ENCODE measurements around the gene SLC25A21. TPM values are rescaled to one million over a fixed set of nuclear protein-coding genes. Genes with fewer than 3 reads are reported as not detected.
"Not testable (repeated sequence)": the region's sequence is repeated elsewhere in the genome, so short reads cannot be mapped to it uniquely, and the experiment has no call there.

Gene SLC25A21
- polyA plus RNA-seq (2013, experiment 1 of 2; ENCODE audit: insufficient read length): 0.26 TPM
- 0.36 TPM for polyA plus RNA-seq (2013, experiment 2 of 2; ENCODE audit: insufficient read length)

DNA sequence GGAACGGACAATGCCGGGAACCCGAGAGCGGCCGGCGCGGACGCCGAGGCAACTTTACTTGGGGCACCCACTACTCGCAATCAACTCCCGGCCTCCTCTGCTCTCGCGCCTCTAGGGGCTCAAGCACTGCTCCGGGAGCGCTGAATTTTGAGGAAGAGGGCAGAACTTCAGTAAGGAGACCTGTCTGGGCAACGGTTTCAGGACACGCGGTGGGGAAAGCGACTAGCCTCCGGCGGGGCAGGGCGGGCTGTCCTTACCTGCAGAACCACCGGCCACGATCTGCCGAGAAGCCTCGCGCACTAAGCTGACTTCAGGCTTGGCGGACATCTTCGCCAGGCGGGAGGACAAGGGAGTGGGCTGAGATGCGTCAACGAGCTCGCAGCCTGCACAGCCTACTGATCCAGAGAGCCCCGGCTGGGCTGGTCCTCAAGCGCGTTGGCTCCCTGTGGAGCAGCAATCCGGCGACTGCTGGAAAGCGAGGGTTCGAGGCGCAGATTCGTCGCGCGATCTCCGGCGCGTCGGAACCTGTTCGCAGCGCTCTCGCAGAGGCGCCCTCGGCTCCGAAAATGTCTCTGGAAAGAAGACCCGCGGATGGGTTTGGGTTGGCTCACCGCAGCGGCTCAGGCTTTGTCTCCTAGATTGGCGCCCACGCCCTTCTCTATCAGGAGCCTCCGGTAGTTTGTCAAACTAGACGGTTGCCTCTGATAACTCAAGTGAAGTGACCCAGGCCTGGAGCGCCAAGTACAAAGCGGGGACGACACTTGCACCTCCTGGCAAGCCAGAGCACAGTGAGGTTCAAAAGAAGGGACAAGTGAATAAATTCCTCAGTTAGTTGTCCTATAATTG is at the start of gene SLC25A21:
Gene SLC25A21 (minus strand): TSS at position 583 of the 846 bp plus-strand sequence.
- peak; percentile 81 for DNase-seq

DNA sequence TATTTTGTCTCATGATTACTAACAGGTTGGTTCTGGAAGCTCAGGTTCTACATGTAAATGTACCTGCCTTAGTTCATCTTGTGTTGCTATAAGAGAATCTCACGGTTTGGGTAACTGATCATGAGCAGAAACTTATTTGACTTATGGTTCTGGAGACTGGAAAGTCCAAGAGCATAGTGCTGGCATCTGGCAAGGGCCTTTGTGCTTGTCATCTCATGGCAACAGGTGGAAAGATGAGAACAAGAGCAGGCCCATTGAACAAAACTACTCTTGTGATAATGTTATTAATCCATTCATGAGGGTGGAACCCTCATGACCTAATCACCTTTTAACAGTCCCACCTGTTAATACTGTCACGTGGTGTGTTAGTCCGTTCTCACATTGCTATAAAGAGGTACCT is 48.7 kb upstream of the SLC25A21 start:
- no peak for DNase-seq

DNA sequence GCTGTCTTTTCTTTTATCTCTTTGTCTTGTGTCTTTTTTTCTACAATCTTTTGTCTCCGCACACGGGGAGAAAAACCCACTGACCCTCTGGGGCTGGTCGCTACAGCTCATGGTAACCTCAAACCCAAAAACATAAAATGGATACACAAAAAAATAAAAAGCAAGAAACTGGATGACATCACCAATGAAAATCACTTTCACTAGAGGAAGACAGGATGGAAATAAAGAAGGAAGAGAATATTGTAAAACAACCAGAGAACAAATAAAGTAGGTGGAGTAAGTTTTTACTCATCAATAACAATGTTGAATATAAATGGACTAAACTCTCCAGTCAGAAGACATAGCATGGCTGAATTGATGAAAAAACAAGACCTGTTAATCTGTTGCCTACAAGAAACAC is 42.9 kb upstream of the SLC25A21 start:
- DNase-seq: no peak

DNA sequence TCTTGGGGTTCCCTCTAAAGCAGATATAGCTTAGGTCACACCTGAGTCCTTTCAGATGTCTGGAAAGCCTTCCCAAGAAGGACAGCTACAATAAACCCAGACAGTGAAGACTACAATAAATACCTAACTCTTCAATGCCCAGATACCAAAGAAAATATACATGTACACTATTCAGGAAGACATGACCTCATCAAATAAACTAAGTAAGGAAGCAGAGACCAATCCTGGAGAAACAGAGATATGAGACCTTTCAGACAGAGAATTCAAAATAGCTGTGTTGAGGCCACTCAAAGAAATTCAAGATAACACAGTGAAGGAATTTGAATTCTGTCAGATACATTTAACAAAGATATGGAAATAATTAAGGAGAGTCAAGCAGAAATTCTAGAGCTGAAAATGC is 40.6 kb upstream of the SLC25A21 start:
- DNase-seq: no peak

DNA sequence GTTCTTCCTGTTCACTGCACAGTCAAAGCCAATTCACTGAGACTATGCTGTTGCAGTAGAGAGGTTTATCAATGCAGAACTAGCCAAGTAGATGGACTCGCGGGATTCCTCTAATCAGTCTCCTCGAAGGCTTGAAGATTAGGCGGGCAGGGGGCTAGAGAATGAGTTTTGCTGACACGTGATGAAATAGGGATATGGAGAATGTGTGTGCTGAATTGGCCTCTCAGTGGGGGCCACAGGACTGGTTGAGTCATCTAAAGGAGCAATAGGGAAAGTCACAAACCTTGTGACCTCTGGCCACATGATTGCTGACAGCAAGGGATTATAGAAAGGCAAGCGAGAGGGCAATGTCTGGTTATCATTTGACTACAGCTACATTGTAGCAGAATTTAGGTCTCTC is 38.0 kb upstream of the SLC25A21 start:
- no peak for DNase-seq

DNA sequence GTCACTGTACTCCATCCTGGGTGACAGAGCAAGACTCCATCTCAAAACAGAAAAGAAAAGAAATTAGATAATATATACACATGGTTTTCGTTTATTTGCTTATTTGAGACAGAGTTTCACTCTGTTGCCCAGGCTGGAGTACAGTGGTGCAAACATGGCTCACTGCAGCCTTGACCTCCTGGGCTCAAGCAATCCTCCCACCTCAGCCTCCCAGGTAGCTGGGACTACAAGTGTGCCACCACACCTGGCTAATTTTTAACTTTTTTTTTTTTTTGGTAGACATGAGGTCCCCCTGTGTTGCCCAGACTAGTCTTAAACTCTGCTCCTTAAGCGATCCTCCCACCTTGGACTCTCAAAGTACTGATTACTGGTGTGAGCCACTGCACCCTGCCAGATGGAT is 37.2 kb upstream of the SLC25A21 start:
- DNase-seq: not testable (repeated sequence)

DNA sequence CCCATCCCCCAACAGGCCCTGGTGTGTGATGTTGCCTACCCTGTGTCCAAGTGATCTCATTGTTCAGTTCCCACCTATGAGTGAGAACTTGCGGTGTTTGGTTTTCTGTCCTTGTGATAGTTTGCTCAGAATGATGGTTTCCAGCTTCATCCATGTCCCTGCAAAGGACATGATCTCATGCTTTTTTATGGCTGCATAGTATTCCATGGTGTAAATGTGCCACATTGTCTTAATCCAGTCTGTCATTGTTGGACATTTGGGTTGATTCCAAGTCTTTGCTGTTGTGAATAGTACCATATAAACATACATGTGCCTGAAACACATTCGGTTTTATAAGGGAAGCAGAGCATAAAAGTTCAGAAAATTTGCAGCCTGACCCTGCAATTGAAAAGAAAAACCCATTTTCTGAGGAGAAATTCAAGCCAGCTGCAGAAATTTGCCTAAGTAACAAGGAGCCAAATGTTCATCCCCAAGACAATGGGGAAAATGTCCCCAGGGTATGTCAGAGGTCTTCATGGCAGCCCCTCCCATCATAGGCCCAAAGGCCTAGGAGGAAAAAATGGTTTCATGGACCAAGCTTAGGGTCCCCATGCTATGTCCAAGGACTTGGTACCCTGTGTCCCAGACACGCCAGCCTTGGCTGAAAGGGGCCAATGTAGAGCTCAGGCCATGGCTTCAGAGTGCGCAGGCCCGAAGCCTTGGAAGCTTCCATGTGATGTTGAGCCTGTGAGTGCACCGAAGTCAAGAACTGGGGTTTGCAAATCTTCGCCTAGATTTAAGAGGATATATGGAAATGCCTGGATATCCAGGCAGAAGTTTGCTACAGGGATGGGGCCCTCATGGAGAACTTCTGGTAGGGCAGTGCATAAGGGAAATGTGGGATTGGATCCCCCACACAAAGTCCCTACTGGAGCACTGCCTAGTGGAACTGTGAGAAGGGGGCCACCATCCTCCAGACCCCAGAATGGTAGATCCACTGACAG is 33.5 kb upstream of the SLC25A21 start:
- not testable (repeated sequence) for DNase-seq

DNA sequence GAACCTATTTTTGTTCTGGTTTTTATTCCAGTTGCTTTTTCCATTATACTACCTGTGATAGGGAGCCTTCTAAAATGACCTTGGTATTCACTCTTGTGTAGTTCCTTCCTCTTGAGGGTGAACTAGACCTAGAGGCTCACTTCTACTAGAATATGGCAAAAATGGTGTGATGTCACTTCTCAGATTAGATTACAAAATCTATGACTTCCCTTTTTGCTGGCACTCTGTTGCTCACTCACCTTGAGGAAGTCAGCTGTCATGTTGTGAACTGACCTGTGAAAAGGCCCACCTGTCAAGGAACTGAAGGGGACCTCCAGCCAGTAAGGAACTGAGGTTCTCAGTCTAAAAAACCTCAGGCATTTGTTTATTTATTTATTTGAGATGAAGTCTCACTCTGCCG is 31.0 kb upstream of the SLC25A21 start:
- no peak for DNase-seq

DNA sequence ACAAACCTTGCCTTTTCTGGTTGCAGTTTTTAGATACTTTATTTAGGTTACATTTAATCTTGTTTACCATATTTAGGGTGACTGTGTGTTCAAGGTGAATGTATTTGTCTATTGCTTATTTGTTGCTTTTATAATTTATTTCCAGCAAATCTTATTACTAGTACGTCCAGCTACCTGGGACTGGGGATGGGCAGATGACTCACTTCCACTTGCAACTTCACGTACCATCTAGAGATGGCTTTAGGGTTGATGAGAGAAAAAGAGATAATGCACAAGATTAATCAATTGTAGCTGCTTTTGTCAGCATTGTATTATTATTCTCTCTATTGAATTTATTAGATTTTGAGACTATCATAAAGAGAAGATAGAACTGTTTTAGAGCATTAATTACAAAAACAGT is 30.4 kb upstream of the SLC25A21 start:
- no peak for DNase-seq

DNA sequence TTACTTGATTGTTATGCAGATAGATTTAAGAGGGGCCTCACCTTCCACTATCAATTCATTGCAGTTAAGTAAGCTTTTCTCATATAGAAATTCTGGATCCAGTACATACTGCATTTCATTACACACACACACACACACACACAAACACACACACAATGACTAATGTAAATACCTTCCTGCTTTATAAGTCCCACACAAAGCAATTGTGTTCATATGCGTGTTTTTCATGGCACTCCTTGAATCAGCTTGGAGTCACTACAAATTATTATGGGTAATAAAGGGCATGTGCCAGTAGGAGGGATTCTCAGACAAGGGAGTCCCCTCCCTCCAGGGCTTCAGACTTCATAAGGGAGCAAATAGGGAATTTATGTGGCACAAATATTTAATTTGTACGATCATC is 29.9 kb upstream of the SLC25A21 start:
- peak; percentile 15 for DNase-seq

DNA sequence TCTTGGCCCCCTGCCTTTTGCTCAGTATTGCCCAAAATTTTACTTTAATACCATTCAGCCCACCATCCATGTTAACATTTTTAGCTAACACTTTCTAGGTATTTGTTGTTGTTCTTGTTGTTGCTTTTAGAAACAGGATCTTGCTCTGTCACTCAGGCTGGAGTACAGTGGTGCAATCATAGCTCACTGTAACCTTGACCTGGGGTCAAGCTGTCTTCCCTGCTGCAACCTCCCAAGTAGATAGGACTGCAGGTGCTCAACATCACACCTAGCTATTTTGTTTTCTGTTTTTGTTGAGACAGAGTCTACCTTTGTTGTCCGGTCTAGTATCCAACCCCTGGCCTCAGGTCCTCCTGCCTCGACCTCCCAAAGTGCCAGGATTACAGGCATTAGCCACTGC is 29.3 kb upstream of the SLC25A21 start:
- DNase-seq: no peak

DNA sequence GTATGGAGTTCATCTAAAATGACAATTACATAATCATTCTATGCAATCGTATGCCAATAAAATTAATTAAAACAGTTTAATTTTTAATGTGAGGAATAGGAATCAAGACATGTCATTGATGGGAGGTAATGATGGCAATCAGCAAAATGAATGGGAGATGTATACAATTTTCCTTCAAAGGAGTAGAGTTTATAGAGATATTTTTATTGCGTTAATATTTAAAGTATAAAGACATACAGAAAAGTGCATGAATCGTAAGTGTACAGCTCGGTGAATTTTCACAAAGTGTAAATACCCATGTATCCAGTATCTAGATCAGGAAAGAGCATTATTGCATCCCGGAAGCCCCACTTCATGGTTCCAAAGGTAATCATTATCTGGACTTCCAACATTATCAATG is 26.5 kb upstream of the SLC25A21 start:
- DNase-seq: no peak

DNA sequence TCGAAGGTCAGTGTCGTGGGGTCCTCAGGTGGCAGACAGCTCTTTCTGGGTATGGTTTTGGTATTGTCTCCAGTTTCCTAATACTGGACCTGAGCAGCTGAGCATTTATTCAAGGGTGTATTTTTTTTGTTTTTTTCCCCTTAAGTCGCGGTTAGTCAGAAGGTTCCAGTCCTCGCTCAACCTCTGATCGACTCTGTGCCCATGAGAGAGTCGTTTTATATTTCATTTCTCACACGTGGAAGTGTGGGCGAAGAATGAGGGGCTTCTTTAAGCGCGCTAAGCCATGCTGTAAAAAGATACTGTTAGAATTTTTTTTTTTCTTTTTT is 25.8 kb upstream of the SLC25A21 start:
- no peak for DNase-seq

DNA sequence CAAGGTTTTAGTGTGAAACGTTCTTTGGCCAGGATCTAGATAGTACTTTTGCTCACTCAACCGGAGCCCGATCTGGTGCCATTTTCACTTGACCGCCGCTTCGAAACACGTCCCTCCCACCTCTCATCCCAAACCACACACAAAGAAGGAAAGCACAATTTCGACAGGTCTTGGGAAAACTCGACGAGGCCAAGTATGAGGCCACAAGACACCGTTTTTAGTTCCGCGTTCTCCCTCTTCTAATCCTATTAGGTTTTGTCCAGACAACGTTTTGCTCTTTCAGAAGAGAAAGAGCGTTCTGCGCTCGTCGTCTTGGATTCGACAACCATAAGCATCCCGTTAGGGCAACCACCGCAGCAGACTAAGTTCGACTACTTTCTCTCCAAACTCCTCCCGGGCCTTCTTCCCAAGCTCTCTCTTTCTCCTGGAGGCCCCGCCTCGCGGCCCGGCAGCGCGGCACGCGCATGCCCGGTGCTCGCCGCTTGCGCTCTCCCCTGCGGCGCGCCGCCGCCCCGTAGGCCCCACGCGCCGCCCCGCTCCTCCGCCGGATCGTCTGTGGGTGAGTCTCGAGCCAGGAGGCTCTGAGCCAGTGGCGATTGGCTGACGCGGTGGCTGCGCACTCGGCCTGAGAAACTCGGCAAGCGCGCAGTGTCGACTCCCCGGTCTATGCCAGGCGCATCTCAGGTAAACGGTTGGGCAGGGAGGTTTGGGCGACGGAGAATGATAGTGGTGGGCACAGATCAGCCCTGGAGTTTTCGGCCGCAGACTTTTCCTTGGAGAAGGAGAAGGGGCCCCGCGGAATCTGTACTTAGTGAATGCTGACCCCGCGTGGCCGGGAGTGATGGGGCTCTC is 25.2 kb upstream of the SLC25A21 start, which contains the start of gene MIPOL1:
Gene MIPOL1 (plus strand): TSS at position 517 of the 852 bp plus-strand sequence. CDS start 49,952 bp downstream, outside the sequence.
- peak; percentile 91 for DNase-seq

DNA sequence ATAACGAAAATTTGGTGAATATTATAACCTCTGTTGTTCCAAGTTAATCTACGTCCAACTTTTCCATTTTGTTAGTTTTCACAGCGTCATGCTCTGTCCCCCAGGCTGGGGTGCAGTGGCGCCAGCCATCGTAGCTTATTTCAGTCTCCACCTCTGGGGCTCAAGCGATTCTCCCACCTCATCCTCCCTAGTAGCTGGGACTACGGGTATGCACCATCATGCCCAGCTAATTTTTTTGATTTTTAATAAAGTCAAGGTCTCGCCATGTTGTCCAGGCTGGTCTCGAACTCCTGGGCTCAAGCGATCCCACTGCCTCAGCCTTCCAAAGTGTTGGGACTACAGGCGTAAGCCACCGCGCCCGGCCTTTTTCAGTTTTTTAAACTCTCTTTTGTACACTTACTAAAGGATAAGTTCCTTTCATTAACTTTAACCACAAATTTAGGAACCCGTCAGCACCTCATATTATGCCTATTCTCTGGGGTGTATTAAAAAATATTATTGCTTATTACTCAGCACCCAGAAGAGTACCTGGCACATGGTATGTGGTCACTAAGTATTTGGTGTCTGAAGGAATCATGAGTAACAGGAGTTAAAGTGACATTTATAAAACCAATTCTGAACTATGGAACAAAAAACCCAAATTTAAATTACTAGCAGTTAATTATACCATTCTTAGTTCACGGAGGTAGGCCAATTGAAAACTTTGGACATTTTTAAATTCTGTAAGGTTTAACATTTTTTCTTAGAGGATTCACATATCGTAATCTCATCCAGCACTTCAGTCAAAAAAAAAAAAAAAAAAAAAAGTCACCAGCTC is 24.4 kb upstream of the SLC25A21 start:
- no peak for DNase-seq

DNA sequence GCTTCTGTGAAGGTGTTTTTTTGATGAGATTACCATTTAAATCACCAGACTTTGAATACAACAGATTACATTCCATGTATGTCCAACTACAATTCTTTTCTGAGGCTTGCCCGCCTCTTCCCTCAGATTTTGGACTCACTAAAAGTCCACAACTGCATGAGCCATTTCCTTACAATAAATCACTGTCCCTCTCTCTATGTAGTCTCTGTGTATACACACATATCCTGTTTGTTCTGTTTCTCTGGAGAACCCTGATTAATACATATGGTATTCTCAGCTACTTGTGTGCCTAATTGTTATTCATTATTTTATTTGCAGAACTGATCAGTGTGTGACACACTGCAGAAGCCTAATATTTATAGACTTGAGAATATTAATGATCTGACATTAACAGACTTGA is 22.9 kb upstream of the SLC25A21 start:
- no peak for DNase-seq

DNA sequence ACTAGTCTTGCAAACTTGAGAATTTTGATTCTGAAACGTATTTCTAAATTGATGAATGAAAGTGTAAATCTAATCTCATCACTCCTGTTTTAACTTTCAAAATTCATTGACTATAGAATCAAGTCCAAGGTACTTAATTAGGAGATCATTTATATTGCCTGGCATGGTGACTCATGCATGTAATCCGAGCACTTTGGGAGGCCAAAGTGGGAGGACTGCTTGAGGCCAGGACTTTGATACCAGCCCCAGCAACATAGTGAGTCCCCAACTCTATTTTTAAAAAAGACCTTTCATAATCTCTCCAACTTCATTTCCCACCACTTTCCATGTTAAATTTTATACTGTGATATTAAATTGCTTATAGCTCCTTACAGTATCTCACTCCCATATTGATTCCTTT is 22.3 kb upstream of the SLC25A21 start:
- DNase-seq: no peak

DNA sequence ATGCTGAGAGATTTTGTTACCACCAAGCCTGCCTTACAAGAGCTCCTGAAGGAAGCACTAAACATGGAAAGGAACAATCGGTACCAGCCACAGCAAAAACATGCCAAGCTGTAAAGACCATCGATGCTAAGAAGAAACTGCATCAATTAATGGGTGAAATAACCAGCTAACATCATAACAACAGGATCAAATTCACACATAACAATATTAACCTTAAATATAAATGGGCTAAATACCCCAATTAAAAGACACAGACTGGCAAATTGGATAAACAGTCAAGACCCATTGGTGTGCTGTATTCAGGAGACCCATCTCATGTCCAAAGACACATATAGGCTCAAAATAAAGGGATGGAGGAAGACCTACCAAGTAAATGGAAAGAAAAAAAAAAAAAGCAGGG is 17.3 kb upstream of the SLC25A21 start:
- not testable (repeated sequence) for DNase-seq

DNA sequence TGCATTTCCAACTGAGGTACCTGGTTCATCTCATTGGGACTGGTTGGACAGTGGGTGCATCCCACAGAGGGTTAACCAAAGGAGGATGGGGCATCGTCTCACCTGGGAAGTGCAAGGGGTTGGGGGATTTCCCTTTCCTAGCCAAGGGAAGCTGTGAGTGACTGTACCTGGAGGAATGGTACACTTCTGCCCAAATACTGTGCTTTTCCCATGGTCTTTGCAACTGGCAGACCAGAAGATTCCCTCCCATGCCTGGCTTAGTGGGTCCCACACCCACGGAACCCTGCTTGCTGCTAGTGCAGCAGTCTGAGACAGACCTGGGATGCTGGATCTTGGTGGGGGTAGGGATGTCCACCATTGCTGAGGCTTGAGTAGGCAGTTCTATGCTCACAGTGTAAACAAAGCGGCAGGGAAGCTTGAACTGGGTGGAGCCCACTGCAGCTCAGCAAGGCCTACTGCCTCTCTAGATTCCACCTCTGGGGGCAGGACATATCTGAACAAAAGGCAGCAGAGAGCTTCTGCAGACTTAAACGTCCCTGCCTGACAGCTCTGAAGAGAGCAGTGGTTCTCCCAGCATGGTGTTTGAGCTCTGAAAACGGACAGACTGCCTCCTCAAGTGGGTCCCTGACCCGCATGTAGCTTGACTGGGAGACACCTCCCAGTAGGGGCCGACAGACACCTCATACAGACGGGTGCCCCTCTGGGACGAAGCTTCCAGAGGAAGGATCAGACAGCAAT is 15.6 kb upstream of the SLC25A21 start:
- not testable (repeated sequence) for DNase-seq

DNA sequence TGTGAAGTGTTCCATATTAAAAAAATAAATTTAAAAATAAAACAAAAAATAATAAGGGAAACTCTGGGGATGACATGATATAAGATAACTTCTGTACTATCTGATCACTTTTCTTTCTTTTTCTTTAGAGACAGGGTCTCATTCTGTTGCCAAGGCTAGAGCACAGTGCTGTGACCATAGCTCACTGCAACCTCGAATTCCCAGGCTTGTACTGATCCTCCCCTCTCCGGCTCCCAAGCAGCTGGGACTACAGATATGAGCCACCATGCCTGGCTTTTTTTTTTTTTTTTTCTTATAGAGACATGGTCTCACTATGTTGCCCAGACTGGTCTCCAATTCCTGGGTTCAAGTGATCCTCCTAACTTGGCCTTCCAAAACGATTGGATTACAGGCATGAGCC is 14.9 kb upstream of the SLC25A21 start:
- no peak for DNase-seq

DNA sequence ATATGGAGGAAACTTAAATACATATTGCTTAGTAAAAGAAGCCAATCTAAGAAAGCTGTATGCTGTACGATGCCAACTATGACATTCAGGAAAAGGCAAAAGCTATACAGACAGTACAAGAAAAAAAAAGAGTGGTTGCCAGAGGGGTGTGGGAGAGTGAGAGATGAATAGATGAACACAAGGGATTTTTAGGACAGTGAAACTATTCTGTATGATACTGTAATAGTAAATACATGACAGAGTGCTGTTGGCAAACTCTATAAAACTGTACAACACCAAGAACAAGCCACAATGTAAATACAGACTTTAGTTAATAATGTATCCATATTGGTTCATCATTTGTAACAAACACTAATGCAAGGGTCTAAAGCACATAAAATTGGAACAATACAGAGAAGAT is 14.5 kb upstream of the SLC25A21 start:
- no peak for DNase-seq

Measured in fibroblast of skin of scalp (primary cell).